ENCODE results near the gene MGAT5B. TPM values are rescaled to one million over a fixed set of nuclear protein-coding genes. Genes with fewer than 3 reads are reported as not detected.

The MGAT5B gene
- total RNA-seq, 1 donor from 2014 or later, result 6.3 TPM

- Histone ChIP-seq H2AFZ (ENCODE audit: low read depth, low read length) (no peak overlapping the region), H3K4me3 (ENCODE audit: insufficient read depth, low read depth, low read length) (no peak overlapping the region), H3K79me2 (ENCODE audit: insufficient read depth, low read length) (no peaks in the 10 kb centered on the region), H3K9ac (ENCODE audit: low read length) (no peak overlapping the region), H3K9me3 (ENCODE audit: insufficient read depth, low read depth, low read length) (no peaks in the 10 kb centered on the region), H3K4me2 (ENCODE audit: low read length) (no peak overlapping the region), H3K4me1 (ENCODE audit: insufficient read depth, low read length) (no peaks in the 10 kb centered on the region), H3K27ac (ENCODE audit: low read depth, low read length) (no peak overlapping the region), H3K36me3 (ENCODE audit: insufficient read depth, low read length) (no peaks in the 10 kb centered on the region), H4K20me1 (ENCODE audit: insufficient read depth, low read length) (peaks cover 7% of the 10 kb centered on the region), H3K27me3 (ENCODE audit: insufficient read depth, low read length) (no peaks in the 10 kb centered on the region)
- Mint-ChIP-seq H3K4me1 (ENCODE audit: low read depth, unreplicated experiment) (peaks cover 1% of the 10 kb centered on the region), H3K27ac (ENCODE audit: unreplicated experiment) (no peak overlapping the region), H3K9me3 (ENCODE audit: unreplicated experiment) (no peaks in the 10 kb centered on the region), H3K27me3 (ENCODE audit: low read depth, unreplicated experiment) (peaks cover 19% of the 10 kb centered on the region), H3K4me3 (ENCODE audit: unreplicated experiment) (no peak overlapping the region), H3K36me3 (ENCODE audit: low read depth, unreplicated experiment) (peaks cover 6% of the 10 kb centered on the region)
- FAIRE-seq (no peak), DNase-seq (ENCODE audit: low read depth) (no peak)
- TF ChIP-seq EZH2 (IDR thresholded peaks at IDR 0.05; ENCODE audit: insufficient read depth, low read length) (no peak), CTCF (IDR thresholded peaks at IDR 0.05; ENCODE audit: insufficient read depth, low read depth, low read length) (no peak)
These were observed 13.2 kb downstream of the MGAT5B start for GRCh38 chr17:76881408-76881807.

GRCh38 chr17:76881966-76882365 lies 13.8 kb downstream of the MGAT5B start:
- no peak overlapping the region for H3K27ac ChIP-seq (ENCODE audit: low read depth, low read length)
- DNase-seq (ENCODE audit: low read depth) (no peak), FAIRE-seq (no peak)
- H3K27me3 ChIP-seq (ENCODE audit: insufficient read depth, low read length), result no peaks in the 10 kb centered on the region
- no peaks in the 10 kb centered on the region for H3K79me2 ChIP-seq (ENCODE audit: insufficient read depth, low read length)
- H3K36me3 Mint-ChIP-seq (ENCODE audit: low read depth, unreplicated experiment), result peaks cover 4% of the 10 kb centered on the region
- H2AFZ ChIP-seq (ENCODE audit: low read depth, low read length), result no peak overlapping the region
- H3K9ac ChIP-seq (ENCODE audit: low read length), result no peak overlapping the region
- peaks cover 1% of the 10 kb centered on the region for H3K4me1 Mint-ChIP-seq (ENCODE audit: low read depth, unreplicated experiment)
- no peak overlapping the region for H3K4me2 ChIP-seq (ENCODE audit: low read length)
- H3K4me3 ChIP-seq (ENCODE audit: insufficient read depth, low read depth, low read length), result no peak overlapping the region
- H3K4me1 ChIP-seq (ENCODE audit: insufficient read depth, low read length), result no peaks in the 10 kb centered on the region
- no peaks in the 10 kb centered on the region for H3K9me3 Mint-ChIP-seq (ENCODE audit: unreplicated experiment)
- TF ChIP-seq EZH2 (IDR thresholded peaks at IDR 0.05; ENCODE audit: insufficient read depth, low read length) (no peak), CTCF (IDR thresholded peaks at IDR 0.05; ENCODE audit: insufficient read depth, low read depth, low read length) (no peak)
- H4K20me1 ChIP-seq (ENCODE audit: insufficient read depth, low read length), result peaks cover 7% of the 10 kb centered on the region
- no peak overlapping the region for H3K27ac Mint-ChIP-seq (ENCODE audit: unreplicated experiment)
- peaks cover 19% of the 10 kb centered on the region for H3K27me3 Mint-ChIP-seq (ENCODE audit: low read depth, unreplicated experiment)
- H3K36me3 ChIP-seq (ENCODE audit: insufficient read depth, low read length), result no peaks in the 10 kb centered on the region
- no peak overlapping the region for H3K4me3 Mint-ChIP-seq (ENCODE audit: unreplicated experiment)
- H3K9me3 ChIP-seq (ENCODE audit: insufficient read depth, low read depth, low read length), result no peaks in the 10 kb centered on the region

GRCh38 chr17:76883744-76884525 lies 15.7 kb downstream of the MGAT5B start:
- DNase-seq (ENCODE audit: low read depth), result no peak
- Mint-ChIP-seq H3K4me1 (ENCODE audit: low read depth, unreplicated experiment) (peaks cover 1% of the 10 kb centered on the region), H3K4me3 (ENCODE audit: unreplicated experiment) (no peak overlapping the region), H3K27me3 (ENCODE audit: low read depth, unreplicated experiment) (peaks cover 21% of the 10 kb centered on the region), H3K36me3 (ENCODE audit: low read depth, unreplicated experiment) (peaks cover 2% of the 10 kb centered on the region), H3K9me3 (ENCODE audit: unreplicated experiment) (no peaks in the 10 kb centered on the region), H3K27ac (ENCODE audit: unreplicated experiment) (no peak overlapping the region)
- Histone ChIP-seq H3K9me3 (ENCODE audit: insufficient read depth, low read depth, low read length) (no peaks in the 10 kb centered on the region), H3K27ac (ENCODE audit: low read depth, low read length) (no peak overlapping the region), H3K4me3 (ENCODE audit: insufficient read depth, low read depth, low read length) (no peak overlapping the region), H4K20me1 (ENCODE audit: insufficient read depth, low read length) (peaks cover 6% of the 10 kb centered on the region), H3K36me3 (ENCODE audit: insufficient read depth, low read length) (no peaks in the 10 kb centered on the region), H3K79me2 (ENCODE audit: insufficient read depth, low read length) (no peaks in the 10 kb centered on the region), H3K27me3 (ENCODE audit: insufficient read depth, low read length) (no peaks in the 10 kb centered on the region), H3K4me1 (ENCODE audit: insufficient read depth, low read length) (no peaks in the 10 kb centered on the region), H2AFZ (ENCODE audit: low read depth, low read length) (no peak overlapping the region), H3K9ac (ENCODE audit: low read length) (no peak overlapping the region), H3K4me2 (ENCODE audit: low read length) (no peak overlapping the region)
- TF ChIP-seq CTCF (IDR thresholded peaks at IDR 0.05; ENCODE audit: insufficient read depth, low read depth, low read length), result no peak
- TF ChIP-seq EZH2 (IDR thresholded peaks at IDR 0.05; ENCODE audit: insufficient read depth, low read length), result no peak
- no peak for FAIRE-seq

Measured in astrocyte (in vitro differentiated cells and primary cell).